Skeletal muscle satellite cell (primary cell): Measurements from ENCODE around the gene SERPINA3.
A peak's percentile ranks its signal among the peaks of the same experiment; 100 is the strongest.
"Not testable (repeated sequence)": the region's sequence is repeated elsewhere in the genome, so short reads cannot be mapped to it uniquely, and the experiment has no call there.

Experiments
- H3K27me3 ChIP-seq: 2 replicates; pipeline ENCODE4 v1.7.0; 2013; ENCODE audit warnings: low read length; ENCODE audit not compliant: control insufficient read depth, insufficient read depth
- H3K36me3 ChIP-seq: 2 replicates; pipeline ENCODE4 v1.7.0; 2013; ENCODE audit warnings: mild to moderate bottlenecking, control low read depth, low read length; ENCODE audit not compliant: insufficient read depth
- H3K4me1 ChIP-seq: 2 replicates; pipeline ENCODE4 v1.7.0; 2013; ENCODE audit warnings: low read length; ENCODE audit not compliant: control insufficient read depth, insufficient read depth
- H3K4me2 ChIP-seq: 2 replicates; pipeline ENCODE4 v1.7.0; 2013; ENCODE audit warnings: mild to moderate bottlenecking, low read length
- H3K4me3 ChIP-seq: 2 replicates; pipeline ENCODE4 v1.7.0; 2013; ENCODE audit warnings: low read length
- H3K9ac ChIP-seq: 2 replicates; pipeline ENCODE4 v1.7.0; 2013; ENCODE audit warnings: mild to moderate bottlenecking, low read depth, low read length, moderate library complexity
- H3K9me3 ChIP-seq: replicated peaks from 2 replicates; pipeline ENCODE4 v1.7.0; 2013; ENCODE audit warnings: mild to moderate bottlenecking, control low read depth, low read length

SERPINA3 gene

GRCh38 chr14:94600148-94600545 is 12.0 kb upstream of the SERPINA3 start:
- H3K9ac ChIP-seq: peak overlapping the region; percentile 60
- H3K4me3 ChIP-seq: no peak overlapping the region
- H3K4me2 ChIP-seq: peak overlapping the region; percentile 64
- H3K36me3 ChIP-seq: no peaks in the 10 kb centered on the region
- no peaks in the 10 kb centered on the region for H3K27me3 ChIP-seq
- peaks cover 40% of the 10 kb centered on the region for H3K4me1 ChIP-seq
- H3K9me3 ChIP-seq: no peaks in the 10 kb centered on the region

- H3K9me3 ChIP-seq: no peaks in the 10 kb centered on the region
- H3K4me1 ChIP-seq: peaks cover 46% of the 10 kb centered on the region
- peak overlapping the region; percentile 32 for H3K4me2 ChIP-seq
- H3K27me3 ChIP-seq: no peaks in the 10 kb centered on the region
- no peaks in the 10 kb centered on the region for H3K36me3 ChIP-seq
- no peak overlapping the region for H3K4me3 ChIP-seq
- H3K9ac ChIP-seq: peak overlapping the region; percentile 35
These were observed 10.3 kb upstream of the SERPINA3 start for GRCh38 chr14:94601884-94602391.

- no peaks in the 10 kb centered on the region for H3K27me3 ChIP-seq
- H3K4me2 ChIP-seq: no peak overlapping the region
- H3K4me3 ChIP-seq: no peak overlapping the region
- no peaks in the 10 kb centered on the region for H3K36me3 ChIP-seq
- H3K9ac ChIP-seq: no peak overlapping the region
- no peaks in the 10 kb centered on the region for H3K9me3 ChIP-seq
- peaks cover 46% of the 10 kb centered on the region for H3K4me1 ChIP-seq
These were observed 9.5 kb upstream of the SERPINA3 start for GRCh38 chr14:94602722-94603121.

- H3K4me1 ChIP-seq: peaks cover 33% of the 10 kb centered on the region
- no peaks in the 10 kb centered on the region for H3K9me3 ChIP-seq
- no peaks in the 10 kb centered on the region for H3K27me3 ChIP-seq
- H3K36me3 ChIP-seq: no peaks in the 10 kb centered on the region
- no peak overlapping the region for H3K4me2 ChIP-seq
- no peak overlapping the region for H3K4me3 ChIP-seq
- no peak overlapping the region for H3K9ac ChIP-seq
These were observed 6.8 kb upstream of the SERPINA3 start for GRCh38 chr14:94605361-94605760.

- H3K9me3 ChIP-seq, H3K9ac ChIP-seq, H3K27me3 ChIP-seq, H3K4me3 ChIP-seq, H3K36me3 ChIP-seq, H3K4me2 ChIP-seq: not testable (repeated sequence)
- peaks cover 36% of the 10 kb centered on the region for H3K4me1 ChIP-seq
These were observed 3.2 kb upstream of the SERPINA3 start for GRCh38 chr14:94608966-94609365.

GRCh38 chr14:94611179-94611578 is 1.0 kb upstream of the SERPINA3 start:
- no peak overlapping the region for H3K4me2 ChIP-seq
- H3K4me3 ChIP-seq: no peak overlapping the region
- H3K27me3 ChIP-seq: no peaks in the 10 kb centered on the region
- H3K9me3 ChIP-seq: no peaks in the 10 kb centered on the region
- no peaks in the 10 kb centered on the region for H3K36me3 ChIP-seq
- peaks cover 36% of the 10 kb centered on the region for H3K4me1 ChIP-seq
- no peak overlapping the region for H3K9ac ChIP-seq

GRCh38 chr14:94612580-94613554 is 676 bp downstream of the SERPINA3 start:
- no peak overlapping the region for H3K4me3 ChIP-seq

GRCh38 chr14:94613720-94614644 is 1.8 kb downstream of the SERPINA3 start:
- Histone ChIP-seq H3K9me3 (peaks cover 13% of the 10 kb centered on the region), H3K9ac (no peak overlapping the region), H3K4me1 (peaks cover 30% of the 10 kb centered on the region), H3K27me3 (no peaks in the 10 kb centered on the region), H3K4me3 (no peak overlapping the region), H3K36me3 (no peaks in the 10 kb centered on the region), H3K4me2 (no peak overlapping the region)

More at GRCh38 chr14:94612580-94613554, 676 bp downstream of the SERPINA3 start:
- no peaks in the 10 kb centered on the region for H3K36me3 ChIP-seq
- H3K4me2 ChIP-seq: no peak overlapping the region
- no peaks in the 10 kb centered on the region for H3K27me3 ChIP-seq
- peaks cover 5% of the 10 kb centered on the region for H3K9me3 ChIP-seq
- H3K4me1 ChIP-seq: peaks cover 30% of the 10 kb centered on the region
- no peak overlapping the region for H3K9ac ChIP-seq

GRCh38 chr14:94614802-94615201 is 2.6 kb downstream of the SERPINA3 start:
- no peak overlapping the region for H3K9ac ChIP-seq
- H3K4me1 ChIP-seq: peaks cover 26% of the 10 kb centered on the region
- H3K36me3 ChIP-seq: no peaks in the 10 kb centered on the region
- H3K4me3 ChIP-seq: no peak overlapping the region
- H3K27me3 ChIP-seq: no peaks in the 10 kb centered on the region
- H3K9me3 ChIP-seq: peaks cover 14% of the 10 kb centered on the region
- H3K4me2 ChIP-seq: no peak overlapping the region

- no peak overlapping the region for H3K9ac ChIP-seq
- H3K4me1 ChIP-seq: peaks cover 23% of the 10 kb centered on the region
- H3K4me2 ChIP-seq: no peak overlapping the region
- H3K27me3 ChIP-seq: no peaks in the 10 kb centered on the region
- peaks cover 14% of the 10 kb centered on the region for H3K9me3 ChIP-seq
- H3K4me3 ChIP-seq: no peak overlapping the region
- no peaks in the 10 kb centered on the region for H3K36me3 ChIP-seq
These were observed 3.1 kb downstream of the SERPINA3 start for GRCh38 chr14:94615254-94615653.
